ENCODE results near the gene NFE2L1. TPM values are rescaled to one million over a fixed set of nuclear protein-coding genes. Genes with fewer than 3 reads are reported as not detected.

The NFE2L1 gene
- total and polyA plus RNA-seq, 9 of the 15 experiments (the other 6 are each of a cell fraction or from before 2014, with no cell fraction given), result 2.0 to 68.6 (median 39.7) TPM

DNA sequence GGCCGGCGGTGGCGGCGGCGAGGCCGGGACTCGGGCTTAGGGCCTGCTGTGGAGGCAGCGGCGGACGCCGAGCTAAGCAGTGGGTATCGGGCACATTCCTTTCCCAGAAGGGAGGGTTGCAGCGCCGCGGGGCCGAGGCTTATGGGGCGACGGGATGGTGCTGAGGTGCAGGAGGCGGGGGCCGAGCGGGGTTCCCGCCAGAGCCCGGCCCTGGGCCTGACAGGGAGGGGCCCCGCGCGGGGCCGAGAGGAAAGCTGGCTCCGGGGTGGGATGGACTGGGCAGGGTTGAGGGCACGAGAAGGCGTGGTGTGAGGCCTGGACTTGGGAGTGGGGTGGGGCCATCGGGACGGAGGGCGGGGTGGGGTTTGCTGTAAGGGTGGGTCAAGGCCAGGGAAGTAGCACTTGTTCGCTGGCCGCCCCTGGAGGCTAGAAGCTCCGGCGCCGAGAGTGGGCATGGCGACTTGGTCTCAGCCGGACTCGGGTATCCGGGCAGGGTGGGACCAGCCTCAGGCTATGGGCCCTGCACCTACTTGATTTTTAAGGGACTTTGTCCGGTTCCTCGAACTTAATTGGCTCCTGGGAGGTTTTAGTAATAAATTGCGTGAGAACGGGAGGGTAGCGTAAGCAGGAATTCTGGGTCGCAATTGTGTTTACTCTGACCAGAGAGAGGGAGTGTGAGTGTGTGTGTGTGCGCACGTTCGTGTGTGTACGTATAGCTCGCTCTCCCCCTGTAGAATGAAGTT, 396 bp downstream of the NFE2L1 start (continued):
- no peak for TF ChIP-seq NR0B1 (IDR thresholded peaks at IDR 0.05; ENCODE audit: partially characterized antibody)
- no peak for TF ChIP-seq MIER1 (IDR thresholded peaks at IDR 0.05; ENCODE audit: low read depth)
- TF ChIP-seq KAT7 (CRISPR knock-in tag; IDR thresholded peaks at IDR 0.05; ENCODE audit: borderline replicate concordance), result no peak
- TF ChIP-seq PHF20 (IDR thresholded peaks at IDR 0.05; ENCODE audit: partially characterized antibody), result peak; percentile 69
- no peak; the same call in 1 of the 2 replicates for TF ChIP-seq STAT6 (CRISPR knock-in tag; IDR thresholded peaks at IDR 0.05)
- TF ChIP-seq CLOCK (CRISPR knock-in tag; IDR thresholded peaks at IDR 0.05; ENCODE audit: borderline replicate concordance), result no peak
- TF ChIP-seq SMARCA4 (IDR thresholded peaks at IDR 0.05), result no peak
- no peak for TF ChIP-seq KLF6 (CRISPR knock-in tag; IDR thresholded peaks at IDR 0.05; ENCODE audit: borderline replicate concordance)
- TF ChIP-seq FUS (optimal IDR thresholded peaks at IDR 0.05; ENCODE audit: low read depth, low read length), result no peak
- TF ChIP-seq ZSCAN32 (CRISPR knock-in tag; IDR thresholded peaks at IDR 0.05), result no peak
- 0 out of 2 replicates have a peak, but pooled peaks have one; percentile 22 for TF ChIP-seq ZNF668 (CRISPR knock-in tag; IDR thresholded peaks at IDR 0.05)
- no peak; the same call in 1 of the 2 replicates for TF ChIP-seq NFIC (IDR thresholded peaks at IDR 0.05)
- no peak for TF ChIP-seq ZNF551 (CRISPR knock-in tag; IDR thresholded peaks at IDR 0.05)
- 0 out of 2 replicates have a peak, but pooled peaks have one; percentile 0 for TF ChIP-seq RFX5 (IDR thresholded peaks at IDR 0.05; ENCODE audit: low read depth, low read length)
- no peak for TF ChIP-seq ZC3H8 (IDR thresholded peaks at IDR 0.05)
- TF ChIP-seq MAZ (CRISPR knock-in tag; conservative IDR thresholded peaks at IDR 0.05 in 1 of 2, IDR thresholded peaks at IDR 0.05 in 1 of 2), result peak; percentile 86 to 91
- peak; percentile 70 for TF ChIP-seq POLR2H (tag; IDR thresholded peaks at IDR 0.05; ENCODE audit: low read depth)
- TF ChIP-seq, protein P1, sequence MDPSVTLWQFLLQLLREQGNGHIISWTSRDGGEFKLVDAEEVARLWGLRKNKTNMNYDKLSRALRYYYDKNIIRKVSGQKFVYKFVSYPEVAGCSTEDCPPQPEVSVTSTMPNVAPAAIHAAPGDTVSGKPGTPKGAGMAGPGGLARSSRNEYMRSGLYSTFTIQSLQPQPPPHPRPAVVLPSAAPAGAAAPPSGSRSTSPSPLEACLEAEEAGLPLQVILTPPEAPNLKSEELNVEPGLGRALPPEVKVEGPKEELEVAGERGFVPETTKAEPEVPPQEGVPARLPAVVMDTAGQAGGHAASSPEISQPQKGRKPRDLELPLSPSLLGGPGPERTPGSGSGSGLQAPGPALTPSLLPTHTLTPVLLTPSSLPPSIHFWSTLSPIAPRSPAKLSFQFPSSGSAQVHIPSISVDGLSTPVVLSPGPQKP (CRISPR knock-in tag; IDR thresholded peaks at IDR 0.05), result no peak
- TF ChIP-seq KLF10 (CRISPR knock-in tag; IDR thresholded peaks at IDR 0.05), result no peak
